OCI-LY3 (cell line): Measurements from ENCODE around the gene ITSN1.

Experiments
- CTCF ChIP-seq: fragments of 200-600, 300-600 bp; sonication (generic); IDR thresholded peaks from 2 replicates; pipeline ENCODE4 v1.5.1; 2014; ENCODE audit warnings: antibody characterized with exemption, low read length, low read depth
- EZH2phosphoT487 ChIP-seq: fragments of 200-600 bp; shearing (Covaris generic); IDR thresholded peaks from 2 replicates; pipeline ENCODE4 v1.6.1; 2018; ENCODE audit warnings: antibody characterized with exemption, mixed run types, low read depth

- TF ChIP-seq CTCF (no peak), EZH2phosphoT487 (no peak)
Measured at GRCh38 chr21:33780631-33781030, 138.3 kb downstream of the ITSN1 start.
